H1 (cell line): ENCODE data around the gene GOLPH3L.
"Not testable (repeated sequence)": the region's sequence is repeated elsewhere in the genome, so short reads cannot be mapped to it uniquely, and the experiment has no call there.

Experiments used
- CTCF ChIP-seq, 3 experiments: IDR thresholded peaks; 1 replicate in 2 of 3; 2 replicates in 1 of 3; pipeline versions ENCODE4 v1.5.1 to v1.6.1; 2011; ENCODE audit warnings: low read length in 3 of 3, mild to moderate bottlenecking in 3 of 3, inconsistent platforms in 2 of 3, low read depth in 1 of 3, moderate library complexity in 1 of 3; ENCODE audit not compliant: insufficient read depth in 1 of 3; ENCODE audit errors: control extremely low read depth in 1 of 3
- EZH2 ChIP-seq: fragments of 200-600 bp; sonication (generic); IDR thresholded peaks from 2 replicates; pipeline ENCODE4 v1.7.1; 2012; ENCODE audit warnings: low read depth, mild to moderate bottlenecking, moderate library complexity, low read length, inconsistent platforms; ENCODE audit not compliant: severe bottlenecking
- HDAC6 ChIP-seq: IDR thresholded peaks from one replicate; pipeline ENCODE4 v1.7.1; 2012; ENCODE audit warnings: low read depth, mild to moderate bottlenecking, inconsistent platforms, low read length, moderate library complexity
- KDM1A ChIP-seq: fragments of 200-600, 300-600 bp; sonication (generic); IDR thresholded peaks from 2 replicates; pipeline ENCODE4 v1.7.1; 2016; ENCODE audit warnings: mild to moderate bottlenecking, low read length, borderline replicate concordance
- NRF1 ChIP-seq: IDR thresholded peaks from 2 replicates; pipeline ENCODE4 v1.6.1; 2011; ENCODE audit warnings: mild to moderate bottlenecking, low read depth, low read length, improper control_type of control experiment
- POLR2A ChIP-seq, 2 experiments: IDR thresholded peaks; 1 replicate in 1 of 2; 2 replicates in 1 of 2; pipeline ENCODE4 v1.6.1; 2011; ENCODE audit warnings: low read depth in 2 of 2, low read length in 2 of 2, mild to moderate bottlenecking in 2 of 2; ENCODE audit errors: control extremely low read depth in 1 of 2
- POLR2AphosphoS5 ChIP-seq: IDR thresholded peaks from 2 replicates; pipeline ENCODE4 v1.6.1; 2011; ENCODE audit warnings: low read depth, low read length
- SIX5 ChIP-seq: IDR thresholded peaks from 2 replicates; pipeline ENCODE4 v1.6.1; 2011; ENCODE audit warnings: mild to moderate bottlenecking, low read depth, low read length
- TAF1 ChIP-seq: IDR thresholded peaks from 2 replicates; pipeline ENCODE4 v1.6.1; 2011; ENCODE audit warnings: mild to moderate bottlenecking, low read depth, low read length
- ZNF274 ChIP-seq: IDR thresholded peaks from 2 replicates; pipeline ENCODE4 v1.7.0; 2012; ENCODE audit warnings: low read length, borderline replicate concordance; ENCODE audit errors: extremely low read depth

GRCh38 chr1:150605451-150605731 lies 91.6 kb downstream of the GOLPH3L start:
- TF ChIP-seq EZH2; POLR2A (IDR thresholded peaks at IDR 0.05; ENCODE audit: control extremely low read depth in 1 of 2, low read depth in 2 of 2, low read length in 2 of 2); ZNF274; POLR2AphosphoS5; CTCF (IDR thresholded peaks at IDR 0.05; ENCODE audit: control extremely low read depth in 1 of 3, insufficient read depth in 1 of 3, low read depth in 1 of 3, low read length in 3 of 3); TAF1; KDM1A; NRF1; SIX5; HDAC6: not testable (repeated sequence)
